Measurements from ENCODE around the gene TNFSF12.
A peak's percentile ranks its signal among the peaks of the same experiment; 100 is the strongest.

The TNFSF12 gene

DNA sequence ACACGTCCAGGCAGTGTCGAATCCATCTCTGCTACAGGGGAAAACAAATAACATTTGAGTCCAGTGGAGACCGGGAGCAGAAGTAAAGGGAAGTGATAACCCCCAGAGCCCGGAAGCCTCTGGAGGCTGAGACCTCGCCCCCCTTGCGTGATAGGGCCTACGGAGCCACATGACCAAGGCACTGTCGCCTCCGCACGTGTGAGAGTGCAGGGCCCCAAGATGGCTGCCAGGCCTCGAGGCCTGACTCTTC lies 23.4 kb downstream of the TNFSF12 start:
- DNase-seq: no peak

DNA sequence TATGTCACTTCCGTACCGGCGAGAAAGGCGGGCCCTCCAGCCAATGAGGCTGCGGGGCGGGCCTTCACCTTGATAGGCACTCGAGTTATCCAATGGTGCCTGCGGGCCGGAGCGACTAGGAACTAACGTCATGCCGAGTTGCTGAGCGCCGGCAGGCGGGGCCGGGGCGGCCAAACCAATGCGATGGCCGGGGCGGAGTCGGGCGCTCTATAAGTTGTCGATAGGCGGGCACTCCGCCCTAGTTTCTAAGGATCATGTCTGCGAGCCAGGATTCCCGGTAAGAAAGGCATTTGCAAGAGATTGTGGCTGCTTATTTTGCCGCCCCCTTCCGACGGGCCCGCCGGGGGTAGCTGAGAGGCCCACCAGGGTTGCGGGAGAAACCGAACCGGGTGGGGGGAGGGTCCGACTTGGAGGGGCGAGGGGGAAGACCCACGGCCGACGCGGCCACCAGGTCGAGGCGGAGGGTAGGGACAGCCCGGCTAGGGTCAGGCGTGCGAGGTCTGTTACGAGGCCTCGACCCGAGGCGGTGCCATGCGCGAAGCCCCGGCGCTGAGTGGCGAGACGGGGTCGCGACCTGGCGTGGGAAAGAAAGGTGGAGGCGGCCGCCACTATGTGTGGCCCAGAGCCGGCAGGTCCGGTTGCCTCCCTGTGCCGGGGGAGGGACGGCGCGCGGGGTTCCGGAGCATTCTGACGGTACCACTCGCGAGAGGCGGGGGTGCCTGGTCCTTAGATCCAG lies 23.9 kb downstream of the TNFSF12 start:
- peak; percentile 100 for DNase-seq

DNA sequence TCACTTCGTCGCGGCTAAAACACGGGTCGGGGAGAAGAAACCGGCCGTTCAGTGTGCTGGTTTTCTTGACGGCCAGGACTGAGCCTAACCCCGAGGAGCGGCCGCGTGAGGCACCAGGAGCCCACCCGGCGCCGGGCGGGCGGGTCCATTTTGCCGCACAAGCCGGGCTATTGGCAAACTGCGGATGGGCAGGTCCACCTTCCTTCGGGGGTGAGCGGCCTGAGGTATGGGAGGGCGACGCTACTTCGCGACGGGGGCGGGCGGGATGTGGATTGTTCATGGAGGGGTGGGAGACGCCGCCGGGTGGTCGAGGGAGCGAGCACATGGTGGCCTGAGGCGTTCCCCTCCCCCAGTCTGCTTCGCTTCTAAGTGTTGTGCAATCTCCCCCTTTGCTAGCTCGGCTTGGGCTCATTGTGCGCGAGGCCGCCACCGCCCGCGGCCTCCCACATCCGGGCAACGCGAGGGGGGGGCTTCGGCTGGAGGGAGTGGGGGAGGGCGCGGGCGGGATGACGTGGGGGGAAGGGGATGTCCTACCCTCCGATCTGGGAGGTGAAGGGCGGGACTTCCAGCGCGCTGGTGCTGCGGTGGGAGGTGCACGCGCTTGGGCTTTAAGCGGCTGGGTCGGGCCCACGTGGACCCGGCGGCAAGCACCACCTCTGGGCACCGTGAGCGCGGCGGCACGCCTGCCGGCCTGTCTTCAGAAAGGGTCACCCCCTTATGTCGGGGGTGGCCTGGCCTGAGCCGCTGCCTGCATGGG lies 24.6 kb downstream of the TNFSF12 start:
- peak; percentile 92 for DNase-seq

DNA sequence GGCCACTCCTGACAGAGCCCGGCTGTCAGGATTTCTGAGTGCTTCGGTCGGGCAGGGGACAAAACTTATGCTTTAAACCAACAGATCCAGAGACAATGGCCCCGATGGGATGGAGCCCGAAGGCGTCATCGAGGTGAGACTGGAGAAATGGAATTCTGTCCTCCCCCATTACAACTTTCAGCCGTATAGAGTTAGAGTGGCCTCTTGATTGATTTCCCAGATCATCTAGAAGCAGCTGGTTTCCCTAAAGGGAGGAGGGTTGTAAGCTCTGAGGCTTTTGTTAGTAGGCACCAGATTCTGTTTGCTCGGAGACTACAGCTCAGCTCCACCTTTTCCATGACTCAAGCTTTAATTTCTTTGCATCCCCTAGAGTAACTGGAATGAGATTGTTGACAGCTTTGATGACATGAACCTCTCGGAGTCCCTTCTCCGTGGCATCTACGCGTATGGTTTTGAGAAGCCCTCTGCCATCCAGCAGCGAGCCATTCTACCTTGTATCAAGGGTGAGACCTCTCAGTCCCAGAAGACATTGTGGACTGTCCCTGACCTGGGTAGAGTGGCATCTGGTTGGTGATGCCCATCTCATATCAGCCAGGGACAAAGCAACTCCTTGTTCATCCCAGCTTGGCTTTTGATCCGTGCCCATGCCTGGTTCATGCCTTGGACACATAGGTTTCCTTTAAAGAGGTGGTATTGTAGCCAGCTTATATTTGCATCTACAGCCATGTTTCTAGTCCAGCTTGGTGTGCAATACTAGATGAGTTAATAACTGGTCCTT lies 25.5 kb downstream of the TNFSF12 start:
- no peak for DNase-seq

DNA sequence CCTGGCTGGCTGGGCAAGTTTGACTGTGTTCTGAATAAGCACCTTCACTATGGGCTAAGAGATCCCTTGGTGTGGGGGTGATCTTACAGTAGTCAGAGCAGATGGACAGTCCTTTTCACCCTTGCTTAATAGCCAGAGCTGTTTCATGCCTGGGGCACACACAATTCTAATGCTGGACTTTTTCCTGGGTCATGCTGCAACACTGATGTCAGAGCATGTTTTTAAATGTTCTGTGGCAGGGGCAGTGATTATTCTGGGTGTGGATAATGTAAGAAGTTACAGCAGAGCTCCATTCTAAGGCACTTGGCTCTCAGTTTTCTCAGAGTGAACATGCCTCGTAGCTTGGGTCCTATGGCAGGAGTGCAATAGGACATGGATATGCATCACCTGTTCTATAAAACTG lies 26.6 kb downstream of the TNFSF12 start:
- no peak for DNase-seq

GRCh38 chr17:7575959-7576358 lies 27.1 kb downstream of the TNFSF12 start:
- DNase-seq: no peak

DNA sequence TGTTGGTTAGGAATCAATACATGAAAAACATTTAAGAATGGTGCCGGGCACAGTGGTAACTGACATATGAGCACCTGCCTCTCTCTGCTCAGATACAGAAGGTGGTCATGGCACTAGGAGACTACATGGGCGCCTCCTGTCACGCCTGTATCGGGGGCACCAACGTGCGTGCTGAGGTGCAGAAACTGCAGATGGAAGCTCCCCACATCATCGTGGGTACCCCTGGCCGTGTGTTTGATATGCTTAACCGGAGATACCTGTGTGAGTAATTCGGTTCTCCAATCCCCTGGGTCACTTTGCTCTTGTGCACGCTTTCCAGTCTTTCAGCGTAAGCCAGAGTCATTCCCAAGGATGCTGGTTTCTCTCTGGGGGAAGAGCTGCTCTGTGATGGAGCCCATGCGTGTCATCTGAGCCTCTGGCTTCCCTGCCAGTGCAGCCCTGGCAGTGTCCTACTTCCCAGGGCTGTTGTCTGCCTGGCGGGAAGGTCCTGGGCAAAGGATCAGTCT lies 27.6 kb downstream of the TNFSF12 start:
- no peak for DNase-seq

GRCh38 chr17:7577327-7578199 lies 28.7 kb downstream of the TNFSF12 start:
- DNase-seq: no peak

DNA sequence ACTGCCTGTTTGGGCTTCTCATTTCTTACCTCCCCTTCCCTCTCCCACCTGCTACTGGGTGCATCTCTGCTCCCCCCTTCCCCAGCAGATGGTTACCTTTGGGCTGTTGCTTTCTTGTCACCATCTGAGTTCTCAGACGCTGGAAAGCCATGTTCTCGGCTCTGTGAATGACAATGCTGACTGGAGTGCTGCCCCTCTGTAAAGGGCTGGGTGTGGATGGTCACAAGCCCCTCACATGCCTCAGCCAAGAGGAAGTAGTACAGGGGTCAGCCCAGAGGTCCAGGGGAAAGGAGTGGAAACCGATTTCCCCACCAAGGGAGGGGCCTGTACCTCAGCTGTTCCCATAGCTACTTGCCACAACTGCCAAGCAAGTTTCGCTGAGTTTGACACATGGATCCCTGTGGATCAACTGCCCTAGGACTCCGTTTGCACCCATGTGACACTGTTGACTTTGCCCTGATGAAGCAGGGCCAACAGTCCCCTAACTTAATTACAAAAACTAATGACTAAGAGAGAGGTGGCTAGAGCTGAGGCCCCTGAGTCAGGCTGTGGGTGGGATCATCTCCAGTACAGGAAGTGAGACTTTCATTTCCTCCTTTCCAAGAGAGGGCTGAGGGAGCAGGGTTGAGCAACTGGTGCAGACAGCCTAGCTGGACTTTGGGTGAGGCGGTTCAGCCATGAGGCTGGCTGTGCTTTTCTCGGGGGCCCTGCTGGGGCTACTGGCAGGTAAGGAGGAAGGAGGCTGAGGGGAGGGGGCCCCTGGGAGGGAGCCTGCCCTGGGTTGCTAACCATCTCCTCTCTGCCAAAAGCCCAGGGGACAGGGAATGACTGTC lies 30.4 kb downstream of the TNFSF12 start, which contains the start of gene CD68:
CD68 (plus strand) TSS at position 638 of the 833 bp plus-strand sequence; CDS start at position 678, 40 bp downstream.
- peak; percentile 49 for DNase-seq

DNA sequence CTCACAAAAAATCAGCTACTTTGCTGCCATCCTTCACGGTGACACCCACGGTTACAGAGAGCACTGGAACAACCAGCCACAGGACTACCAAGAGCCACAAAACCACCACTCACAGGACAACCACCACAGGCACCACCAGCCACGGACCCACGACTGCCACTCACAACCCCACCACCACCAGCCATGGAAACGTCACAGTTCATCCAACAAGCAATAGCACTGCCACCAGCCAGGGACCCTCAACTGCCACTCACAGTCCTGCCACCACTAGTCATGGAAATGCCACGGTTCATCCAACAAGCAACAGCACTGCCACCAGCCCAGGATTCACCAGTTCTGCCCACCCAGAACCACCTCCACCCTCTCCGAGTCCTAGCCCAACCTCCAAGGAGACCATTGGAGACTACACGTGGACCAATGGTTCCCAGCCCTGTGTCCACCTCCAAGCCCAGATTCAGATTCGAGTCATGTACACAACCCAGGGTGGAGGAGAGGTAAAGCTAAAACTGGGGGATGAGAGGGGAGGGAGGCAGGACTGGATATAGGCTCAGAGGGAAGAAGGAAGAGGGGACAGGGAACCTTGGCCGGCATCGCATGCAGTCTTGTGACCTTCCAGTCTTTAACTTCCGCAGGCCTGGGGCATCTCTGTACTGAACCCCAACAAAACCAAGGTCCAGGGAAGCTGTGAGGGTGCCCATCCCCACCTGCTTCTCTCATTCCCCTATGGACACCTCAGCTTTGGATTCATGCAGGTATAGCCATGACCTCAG lies 31.2 kb downstream of the TNFSF12 start:
- DNase-seq: no peak

- no peak for DNase-seq
These were observed 32.0 kb downstream of the TNFSF12 start for GRCh38 chr17:7580604-7581575.

GRCh38 chr17:7582396-7583252 lies 33.8 kb downstream of the TNFSF12 start:
- no peak for DNase-seq

DNA sequence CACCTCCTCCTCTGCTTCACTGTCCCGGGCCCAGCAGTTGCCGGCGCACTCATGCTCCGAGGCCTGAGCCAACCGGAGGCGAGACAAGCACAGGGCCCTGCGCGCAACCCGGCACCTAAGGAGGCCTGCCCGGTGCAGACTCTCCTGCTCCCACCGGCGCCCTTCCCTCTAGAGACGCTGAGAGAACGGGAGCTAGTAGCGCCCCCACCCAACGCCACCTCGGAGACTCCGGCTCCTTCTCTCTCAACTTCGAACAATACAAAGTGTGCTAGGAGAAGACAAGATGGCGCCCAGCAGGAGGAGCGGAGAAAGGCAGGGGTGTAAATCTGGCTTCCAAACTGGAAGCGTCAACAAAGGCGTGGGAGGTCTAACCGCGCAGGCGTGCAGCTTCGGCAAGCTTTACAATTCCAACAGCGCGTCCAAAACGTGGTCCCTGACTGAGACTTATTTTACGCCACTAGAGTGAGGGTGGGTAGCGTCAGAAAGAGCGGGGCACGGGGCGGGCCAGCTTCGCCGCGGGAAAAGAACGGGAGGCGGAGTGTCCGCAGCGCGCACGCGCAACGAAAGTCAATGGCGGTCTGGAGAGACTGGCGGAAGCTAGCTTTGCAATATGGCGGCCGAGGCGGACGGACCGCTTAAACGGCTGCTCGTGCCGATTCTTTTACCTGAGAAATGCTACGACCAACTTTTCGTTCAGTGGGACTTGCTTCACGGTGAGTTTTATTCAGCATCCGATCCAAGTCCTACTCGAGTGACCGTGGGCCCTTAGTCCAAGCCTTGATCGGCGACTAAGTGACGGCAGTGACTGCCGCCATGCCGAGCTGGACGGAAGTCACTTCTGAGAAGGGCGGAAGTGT lies 34.6 kb downstream of the TNFSF12 start, which contains the start of gene MPDU1:
MPDU1 (plus strand) TSS at position 600 of the 857 bp plus-strand sequence; CDS start at position 611, 11 bp downstream.
- DNase-seq: peak; percentile 98

- DNase-seq: no peak
These were observed 38.0 kb downstream of the TNFSF12 start for GRCh38 chr17:7586673-7587419.

DNA sequence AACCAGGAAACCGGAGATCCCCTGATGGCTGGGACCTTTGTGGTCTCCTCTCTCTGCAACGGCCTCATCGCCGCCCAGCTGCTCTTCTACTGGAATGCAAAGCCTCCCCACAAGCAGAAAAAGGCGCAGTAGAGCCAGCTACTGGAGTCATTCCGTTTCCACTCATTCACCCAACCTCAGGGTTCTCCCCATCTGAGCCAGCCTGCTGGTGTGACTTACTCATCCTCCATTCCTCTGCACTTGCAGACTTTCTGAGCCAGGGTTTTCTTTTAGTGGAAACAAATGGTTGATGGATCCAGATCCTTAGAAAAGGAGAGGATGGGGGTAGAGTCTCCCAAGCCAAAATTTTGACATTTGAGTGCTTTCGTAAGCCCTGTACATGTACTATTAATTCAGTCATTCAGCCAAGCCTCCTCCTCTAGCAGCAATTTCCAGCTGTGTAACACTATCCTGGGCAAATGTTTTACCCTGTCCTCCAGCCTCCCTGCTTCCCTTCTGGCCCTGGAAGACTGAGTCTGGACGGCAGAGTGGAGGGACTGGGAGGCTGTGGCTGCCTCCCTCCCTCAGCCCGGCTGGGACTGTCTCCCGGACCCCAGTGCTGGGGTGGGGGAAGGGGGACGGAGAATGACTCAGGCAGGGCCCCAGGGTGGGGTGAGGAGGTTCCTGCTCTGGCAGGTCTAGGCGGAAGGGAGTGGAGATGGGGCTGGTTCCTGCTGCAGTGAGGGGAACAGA lies 38.7 kb downstream of the TNFSF12 start:
- no peak for DNase-seq

All from midbrain (tissue), 1 donor.